KMS-11 (cell line): ENCODE results near the gene KRTAP10-11.

Source experiments
- H2AFZ ChIP-seq: fragments of 200-600 bp; sonication (generic); 2 replicates; pipeline ENCODE4 v1.6.1; 2016; ENCODE audit warnings: antibody characterized with exemption, mixed run types, low read depth
- H3K27ac ChIP-seq: fragments of 200-600 bp; sonication (generic); 2 replicates; pipeline ENCODE4 v1.6.1; 2016; ENCODE audit warnings: mild to moderate bottlenecking, mixed run types
- H3K27me3 ChIP-seq: fragments of 200-600 bp; sonication (generic); 2 replicates; pipeline ENCODE4 v1.6.1; 2017; ENCODE audit warnings: mild to moderate bottlenecking, low read depth, mixed run types, moderate library complexity; ENCODE audit not compliant: insufficient read depth
- H3K36me3 ChIP-seq: fragments of 200-600 bp; sonication (generic); 2 replicates; pipeline ENCODE4 v1.6.1; 2017; ENCODE audit warnings: mild to moderate bottlenecking, mixed run types; ENCODE audit not compliant: insufficient read depth
- H3K4me1 ChIP-seq: fragments of 200-600 bp; sonication (generic); 2 replicates; pipeline ENCODE4 v1.6.1; 2016; ENCODE audit warnings: mild to moderate bottlenecking, low read depth, mixed run types; ENCODE audit not compliant: poor library complexity, severe bottlenecking
- H3K4me2 ChIP-seq: fragments of 200-600 bp; sonication (generic); 2 replicates; pipeline ENCODE4 v1.7.0; 2016; ENCODE audit warnings: mild to moderate bottlenecking, mixed run types
- H3K4me3 ChIP-seq: fragments of 200-600 bp; sonication (generic); IDR thresholded peaks from 2 replicates; pipeline ENCODE4 v1.6.1; 2017; ENCODE audit warnings: low read depth, low read length, mixed read lengths; ENCODE audit not compliant: insufficient read depth
- H3K79me2 ChIP-seq: fragments of 200-600 bp; sonication (generic); 2 replicates; pipeline ENCODE4 v1.6.1; 2016; ENCODE audit warnings: low read depth, mixed run types; ENCODE audit not compliant: insufficient read depth
- H3K9ac ChIP-seq: fragments of 200-600 bp; sonication (generic); 2 replicates; pipeline ENCODE4 v1.6.1; 2016; ENCODE audit warnings: mild to moderate bottlenecking, mixed run types
- H4K20me1 ChIP-seq: fragments of 200-600 bp; sonication (generic); 2 replicates; pipeline ENCODE4 v1.6.1; 2016; ENCODE audit warnings: mild to moderate bottlenecking, mixed run types; ENCODE audit not compliant: insufficient read depth
- TF ChIP-seq, protein P1 (sequence below): fragments of 200-600 bp; sonication (generic); conservative IDR thresholded peaks from 2 replicates; pipeline ENCODE4 v1.6.1; 2017; ENCODE audit warnings: low read depth, mild to moderate bottlenecking, antibody characterized with exemption, low read length, moderate library complexity, mixed read lengths

KRTAP10-11 gene

DNA sequence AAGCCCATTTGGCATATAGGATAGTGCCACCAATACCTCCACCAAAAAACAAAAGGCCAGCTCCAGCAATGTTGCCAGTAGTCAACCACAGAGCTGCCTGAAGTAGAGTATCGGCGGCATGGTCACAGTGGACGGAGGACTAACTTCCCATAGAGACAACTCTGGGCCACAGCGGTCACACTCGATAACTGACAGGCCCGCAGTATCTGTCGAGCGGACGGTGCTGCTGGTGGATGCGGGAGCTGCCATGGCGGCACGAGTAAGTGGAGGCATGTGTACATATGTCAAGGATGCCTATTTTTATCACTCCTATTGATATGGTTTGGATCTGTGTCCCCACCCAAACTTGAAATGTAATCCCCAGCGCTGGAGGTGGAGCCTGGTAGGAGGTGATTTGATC lies 31.7 kb downstream of the KRTAP10-11 start:
- no peak overlapping the region for H3K9ac ChIP-seq

DNA sequence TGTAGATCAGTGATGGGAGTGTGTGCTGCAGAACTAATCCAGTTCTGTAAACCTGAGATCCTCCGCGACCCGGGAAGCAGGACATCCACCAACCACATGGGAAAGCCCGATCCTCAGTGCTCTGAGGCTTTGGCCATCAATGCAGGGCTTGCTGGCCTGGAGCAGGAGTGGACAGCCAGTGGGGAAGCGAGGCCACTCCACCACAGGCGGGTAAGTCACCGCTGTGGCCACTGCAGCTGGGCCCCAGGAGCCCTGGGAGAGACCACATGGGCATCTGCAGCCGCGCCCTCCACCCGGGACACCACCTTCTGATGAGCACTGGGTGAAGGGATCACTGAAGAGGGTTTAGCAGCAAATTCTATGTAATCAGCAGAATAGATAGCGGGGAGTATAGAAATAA lies 34.9 kb downstream of the KRTAP10-11 start:
- H4K20me1 ChIP-seq = no peaks in the 10 kb centered on the region
- H3K4me2 ChIP-seq = no peak overlapping the region
- peaks cover 79% of the 10 kb centered on the region; the same call in 1 of the 2 replicates for H3K27me3 ChIP-seq
- no peaks in the 10 kb centered on the region for H3K79me2 ChIP-seq
- H2AFZ ChIP-seq = no peak overlapping the region
- H3K36me3 ChIP-seq = no peaks in the 10 kb centered on the region
- H3K4me1 ChIP-seq = no peaks in the 10 kb centered on the region
- H3K27ac ChIP-seq = no peak overlapping the region
- TF ChIP-seq, protein P1, sequence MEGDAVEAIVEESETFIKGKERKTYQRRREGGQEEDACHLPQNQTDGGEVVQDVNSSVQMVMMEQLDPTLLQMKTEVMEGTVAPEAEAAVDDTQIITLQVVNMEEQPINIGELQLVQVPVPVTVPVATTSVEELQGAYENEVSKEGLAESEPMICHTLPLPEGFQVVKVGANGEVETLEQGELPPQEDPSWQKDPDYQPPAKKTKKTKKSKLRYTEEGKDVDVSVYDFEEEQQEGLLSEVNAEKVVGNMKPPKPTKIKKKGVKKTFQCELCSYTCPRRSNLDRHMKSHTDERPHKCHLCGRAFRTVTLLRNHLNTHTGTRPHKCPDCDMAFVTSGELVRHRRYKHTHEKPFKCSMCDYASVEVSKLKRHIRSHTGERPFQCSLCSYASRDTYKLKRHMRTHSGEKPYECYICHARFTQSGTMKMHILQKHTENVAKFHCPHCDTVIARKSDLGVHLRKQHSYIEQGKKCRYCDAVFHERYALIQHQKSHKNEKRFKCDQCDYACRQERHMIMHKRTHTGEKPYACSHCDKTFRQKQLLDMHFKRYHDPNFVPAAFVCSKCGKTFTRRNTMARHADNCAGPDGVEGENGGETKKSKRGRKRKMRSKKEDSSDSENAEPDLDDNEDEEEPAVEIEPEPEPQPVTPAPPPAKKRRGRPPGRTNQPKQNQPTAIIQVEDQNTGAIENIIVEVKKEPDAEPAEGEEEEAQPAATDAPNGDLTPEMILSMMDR = no peak
- no peak overlapping the region for H3K4me3 ChIP-seq
- H3K9ac ChIP-seq = no peak overlapping the region

More for the DNA sequence above, 31.7 kb downstream of the KRTAP10-11 start:
- H4K20me1 ChIP-seq = no peaks in the 10 kb centered on the region
- H3K36me3 ChIP-seq = no peaks in the 10 kb centered on the region
- TF ChIP-seq, protein P1 = no peak
- H3K4me3 ChIP-seq = no peak overlapping the region
- H3K4me1 ChIP-seq = no peaks in the 10 kb centered on the region
- no peaks in the 10 kb centered on the region for H3K79me2 ChIP-seq
- no peak overlapping the region for H3K4me2 ChIP-seq
- H2AFZ ChIP-seq = no peak overlapping the region
- peaks cover 83% of the 10 kb centered on the region for H3K27me3 ChIP-seq
- H3K27ac ChIP-seq = no peak overlapping the region

DNA sequence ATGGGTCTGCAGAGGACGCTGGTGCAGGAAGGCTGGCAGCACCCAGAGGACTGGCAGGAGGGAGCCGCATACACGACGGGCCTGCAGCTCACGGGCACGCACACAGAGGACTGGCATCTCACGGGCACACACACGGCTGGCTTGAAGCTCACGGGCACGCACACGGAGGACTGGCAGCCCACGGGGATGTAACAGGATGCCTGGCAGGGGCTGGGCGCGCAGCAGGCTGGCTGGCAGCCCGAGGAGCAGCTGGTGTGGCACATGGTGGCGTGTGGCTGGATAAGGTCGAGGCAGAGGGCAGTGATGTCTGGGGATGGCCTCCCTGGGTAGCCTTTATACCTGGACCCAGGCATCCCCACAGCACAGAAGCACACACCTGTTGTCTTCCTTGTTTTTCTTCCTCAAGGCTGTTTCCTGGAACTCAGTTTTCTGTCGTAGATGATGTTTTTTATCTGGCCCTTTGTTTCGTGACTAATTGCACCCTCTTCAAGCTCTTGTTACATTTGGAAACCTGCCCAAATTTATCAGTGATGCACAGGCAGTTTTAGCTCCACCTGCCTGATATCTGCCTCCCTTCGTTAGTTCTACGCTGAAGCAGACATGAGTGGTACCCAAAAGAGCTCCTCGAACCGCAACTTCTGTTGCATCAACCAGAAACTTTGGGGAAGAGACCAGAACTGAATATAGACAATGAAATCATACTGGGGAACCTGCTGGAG lies 35.8 kb downstream of the KRTAP10-11 start, which contains the start of gene KRTAP12-1:
KRTAP12-1 (minus strand) TSS at position 303 of the 719 bp plus-strand sequence; CDS start at position 263, 40 bp downstream.
- TF ChIP-seq, protein P1 = no peak
- no peak within 1 kb of the TSS for H2AFZ ChIP-seq
- H3K4me3 ChIP-seq = no peak within 1 kb of the TSS
- no peaks in the 10 kb centered on the region for H4K20me1 ChIP-seq
- H3K36me3 ChIP-seq = no peaks in the 10 kb centered on the region
- H3K4me2 ChIP-seq = no peak within 1 kb of the TSS
- no peaks in the 10 kb centered on the region for H3K4me1 ChIP-seq
- no peak within 1 kb of the TSS for H3K27ac ChIP-seq
- H3K9ac ChIP-seq = no peak within 1 kb of the TSS
- H3K79me2 ChIP-seq = no peaks in the 10 kb centered on the region
- H3K27me3 ChIP-seq = peaks cover 71% of the 10 kb centered on the region; the same call in 1 of the 2 replicates

DNA sequence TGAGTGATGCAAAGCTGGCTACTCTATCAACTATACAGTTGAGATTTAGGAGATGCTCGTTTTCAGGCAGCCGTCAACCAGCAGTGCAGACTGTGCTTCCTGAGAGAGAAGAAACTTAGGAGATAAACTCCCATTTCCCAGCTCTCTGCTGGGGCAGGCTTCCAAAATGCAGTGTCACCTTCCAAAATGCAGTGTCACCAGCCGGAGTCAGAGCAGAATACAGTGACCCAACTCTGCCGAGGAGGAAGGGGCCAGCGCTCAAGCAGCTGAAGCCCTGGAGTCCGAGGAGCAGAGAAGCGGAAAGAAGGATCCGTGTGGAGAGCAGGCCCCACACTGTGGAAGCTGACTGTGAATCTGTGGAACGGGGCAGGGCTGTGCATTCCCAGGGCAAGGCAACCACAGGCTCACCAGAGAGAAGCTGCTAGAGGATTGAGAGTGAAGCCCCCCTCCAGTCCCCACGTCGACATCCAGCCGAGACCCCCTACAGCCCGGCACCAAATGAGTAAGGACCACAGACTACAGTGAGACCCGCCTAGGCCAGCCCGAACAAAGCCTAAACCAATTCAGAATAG lies 36.5 kb downstream of the KRTAP10-11 start:
- Histone ChIP-seq H3K9ac (no peak overlapping the region), H4K20me1 (no peaks in the 10 kb centered on the region), H2AFZ (no peak overlapping the region), H3K27ac (no peak overlapping the region), H3K79me2 (no peaks in the 10 kb centered on the region), H3K36me3 (no peaks in the 10 kb centered on the region), H3K4me1 (no peaks in the 10 kb centered on the region), H3K27me3 (peaks cover 64% of the 10 kb centered on the region; the same call in 1 of the 2 replicates), H3K4me3 (no peak overlapping the region), H3K4me2 (no peak overlapping the region)
- TF ChIP-seq, protein P1 = no peak
